Esophagus muscularis mucosa (tissue), 4 donors: Measurements from ENCODE around the gene AGPS.

ENCODE experiments used
- CTCF ChIP-seq, 3 experiments: fragments of 200-600 bp in 2 of 3; fragments of 450-650 bp in 1 of 3; sonication (generic) in 2 of 3; IDR thresholded peaks; one replicate each; pipeline ENCODE4 v1.5.1; 2017 to 2019; ENCODE audit warnings: antibody characterized with exemption in 3 of 3, mild to moderate bottlenecking in 2 of 3, moderate library complexity in 1 of 3
- EP300 ChIP-seq: sonication (generic); formaldehyde crosslinking; IDR thresholded peaks from one replicate; pipeline ENCODE4 v1.6.1; 2017; ENCODE audit warnings: antibody characterized with exemption
- POLR2A ChIP-seq: fragments of 450-650 bp; IDR thresholded peaks from one replicate; pipeline ENCODE4 v1.6.1; 2017; ENCODE audit warnings: antibody characterized with exemption, moderate library complexity, mild to moderate bottlenecking, low read depth
- POLR2AphosphoS5 ChIP-seq, 2 donors: sonication (generic); formaldehyde crosslinking; IDR thresholded peaks; one replicate each; pipeline ENCODE4 v1.6.1; 2017; ENCODE audit warnings: antibody characterized with exemption in 2 of 2

GRCh38 chr2:177476897-177477296 is 84.3 kb downstream of the AGPS start:
- no peak for TF ChIP-seq CTCF (IDR thresholded peaks at IDR 0.05)
- no peak for TF ChIP-seq POLR2A
- TF ChIP-seq EP300: no peak
- no peak for TF ChIP-seq POLR2AphosphoS5 (IDR thresholded peaks at IDR 0.05)
